NCI-H526 treated with DMSO at 0.1 percent for 48 hours (cell line): ENCODE results near the gene POMT1.
"Not testable (repeated sequence)": the region's sequence is repeated elsewhere in the genome, so short reads cannot be mapped to it uniquely, and the experiment has no call there.

Experiments
- DNase-seq: peaks from one replicate; lab custom pipeline; 2025; lab: John Stamatoyannopoulos, UW

The POMT1 gene, protein sequence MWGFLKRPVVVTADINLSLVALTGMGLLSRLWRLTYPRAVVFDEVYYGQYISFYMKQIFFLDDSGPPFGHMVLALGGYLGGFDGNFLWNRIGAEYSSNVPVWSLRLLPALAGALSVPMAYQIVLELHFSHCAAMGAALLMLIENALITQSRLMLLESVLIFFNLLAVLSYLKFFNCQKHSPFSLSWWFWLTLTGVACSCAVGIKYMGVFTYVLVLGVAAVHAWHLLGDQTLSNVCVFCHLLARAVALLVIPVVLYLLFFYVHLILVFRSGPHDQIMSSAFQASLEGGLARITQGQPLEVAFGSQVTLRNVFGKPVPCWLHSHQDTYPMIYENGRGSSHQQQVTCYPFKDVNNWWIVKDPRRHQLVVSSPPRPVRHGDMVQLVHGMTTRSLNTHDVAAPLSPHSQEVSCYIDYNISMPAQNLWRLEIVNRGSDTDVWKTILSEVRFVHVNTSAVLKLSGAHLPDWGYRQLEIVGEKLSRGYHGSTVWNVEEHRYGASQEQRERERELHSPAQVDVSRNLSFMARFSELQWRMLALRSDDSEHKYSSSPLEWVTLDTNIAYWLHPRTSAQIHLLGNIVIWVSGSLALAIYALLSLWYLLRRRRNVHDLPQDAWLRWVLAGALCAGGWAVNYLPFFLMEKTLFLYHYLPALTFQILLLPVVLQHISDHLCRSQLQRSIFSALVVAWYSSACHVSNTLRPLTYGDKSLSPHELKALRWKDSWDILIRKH

DNA sequence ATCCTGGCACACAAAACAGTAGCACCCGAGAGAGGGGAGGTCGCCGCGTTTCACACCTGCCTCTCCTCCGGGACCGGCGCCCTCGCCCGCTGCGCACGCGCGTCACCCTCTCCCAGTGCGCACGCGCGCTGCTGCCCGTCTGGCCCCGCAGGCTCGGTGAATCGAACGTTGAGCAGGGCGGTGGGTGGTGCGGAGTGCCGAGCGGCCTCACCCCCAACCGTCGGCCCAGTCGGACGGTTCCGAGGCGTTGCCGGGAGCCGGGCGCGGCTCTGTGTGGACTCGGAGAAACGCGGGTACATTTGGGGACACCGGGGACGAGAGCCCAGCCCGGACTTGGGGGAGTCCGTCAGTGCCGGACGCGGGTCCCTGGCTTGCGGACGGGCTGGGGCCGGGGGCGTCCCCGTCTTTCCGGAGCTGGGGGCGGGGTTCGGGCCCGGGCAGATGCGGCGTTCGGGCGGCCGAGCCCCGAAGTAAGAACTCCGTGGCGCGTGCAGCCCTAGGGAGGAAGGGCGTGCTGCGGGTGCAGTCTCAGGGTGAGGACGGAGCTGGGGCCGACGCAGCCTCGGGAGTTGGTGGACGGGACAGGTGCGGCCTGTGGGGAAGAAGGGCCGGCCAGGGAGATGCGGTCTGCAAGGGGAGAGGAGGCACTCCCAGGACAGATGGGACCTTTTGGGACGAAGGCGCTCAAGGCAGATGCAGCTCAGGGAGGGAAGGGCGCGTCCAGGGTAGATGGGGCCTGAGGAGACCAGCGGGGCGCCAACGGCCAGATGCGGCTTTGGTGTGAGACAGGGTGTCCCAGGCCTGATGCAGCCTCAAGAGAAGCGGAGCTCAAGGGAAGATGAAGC, at the start of gene POMT1:
Gene POMT1, plus strand, starts transcription at position 138 of the 845 bp plus-strand sequence. CDS start 1,301 bp downstream, outside the sequence.
- DNase-seq, result peak; percentile 65

DNA sequence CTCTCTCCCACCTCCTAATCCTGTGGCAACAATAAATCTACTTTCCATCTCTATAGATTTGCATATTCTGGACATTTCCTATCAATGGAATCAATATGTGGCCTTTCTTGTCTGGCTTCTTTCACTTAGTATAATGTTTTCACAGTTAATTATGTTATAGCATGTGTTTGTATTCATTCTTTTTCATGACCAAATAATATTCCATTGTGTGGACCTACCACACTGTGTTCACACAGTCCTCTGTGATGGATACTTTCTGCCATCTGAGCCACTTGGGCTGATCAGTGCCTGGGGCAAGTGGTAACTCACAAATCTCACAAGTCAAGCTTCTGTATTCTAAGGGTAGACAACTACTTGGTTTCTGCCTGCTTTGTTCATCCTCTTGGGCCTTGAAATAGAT, 48.7 kb upstream of the POMT1 start:
- no peak for DNase-seq

DNA sequence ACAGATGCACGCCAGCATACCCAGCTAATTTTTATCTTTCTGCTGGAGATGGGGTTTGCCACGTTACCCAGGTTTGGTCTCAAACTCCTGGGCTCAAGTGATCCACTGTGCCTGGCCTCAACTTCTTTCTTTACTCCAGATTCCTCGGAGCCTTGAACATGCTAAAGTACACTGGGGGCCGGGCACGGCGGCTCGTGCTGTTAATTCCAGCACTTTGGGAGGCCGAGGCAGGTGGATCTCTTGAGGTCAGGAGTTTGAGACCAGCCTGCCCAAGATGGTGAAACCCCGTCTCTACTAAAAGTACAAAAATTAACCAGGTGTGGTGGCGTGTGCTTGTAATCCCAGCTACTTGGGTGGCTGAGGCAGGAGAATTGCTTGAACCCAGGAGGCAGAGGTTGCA, 47.1 kb upstream of the POMT1 start:
- not testable (repeated sequence) for DNase-seq

DNA sequence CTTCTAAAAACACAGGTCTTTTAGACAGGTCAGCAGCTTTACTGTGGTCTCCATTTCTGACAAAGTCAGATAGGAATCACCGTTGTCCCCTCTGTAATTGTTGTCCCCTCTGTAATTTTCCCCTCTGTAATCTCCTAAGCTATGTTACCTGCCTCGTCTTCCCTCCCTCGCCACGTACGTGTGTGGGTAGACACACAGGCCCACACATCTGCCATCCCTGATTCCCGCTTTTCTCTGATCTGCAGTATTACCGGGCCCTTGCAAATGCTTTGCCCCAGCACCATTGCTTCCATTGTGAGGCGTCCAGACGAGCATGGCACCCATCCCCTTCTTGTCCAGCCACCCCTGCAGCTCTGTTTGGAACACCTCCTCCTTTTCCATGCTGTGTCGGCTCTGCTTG, 45.0 kb upstream of the POMT1 start:
- no peak for DNase-seq

DNA sequence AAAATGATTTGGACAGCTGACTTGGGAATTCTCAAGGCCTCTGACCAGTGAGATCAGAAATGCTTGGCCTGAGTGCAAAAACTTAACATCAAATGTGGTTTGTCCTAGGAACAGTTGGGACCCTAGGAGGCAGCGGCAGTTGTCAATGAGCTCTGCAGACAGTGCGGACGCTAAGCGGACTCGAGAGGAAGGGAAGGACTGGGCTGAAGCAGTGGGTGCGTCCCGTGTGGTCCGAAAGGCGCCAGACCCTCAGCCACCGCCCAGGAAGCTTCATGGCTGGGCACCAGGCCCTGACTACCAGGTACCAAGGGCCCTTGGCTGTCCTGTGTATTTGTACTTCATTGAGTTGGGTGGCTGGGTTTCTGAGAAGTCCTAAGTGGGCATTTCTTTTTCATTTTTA, 43.7 kb upstream of the POMT1 start:
- DNase-seq, result no peak

DNA sequence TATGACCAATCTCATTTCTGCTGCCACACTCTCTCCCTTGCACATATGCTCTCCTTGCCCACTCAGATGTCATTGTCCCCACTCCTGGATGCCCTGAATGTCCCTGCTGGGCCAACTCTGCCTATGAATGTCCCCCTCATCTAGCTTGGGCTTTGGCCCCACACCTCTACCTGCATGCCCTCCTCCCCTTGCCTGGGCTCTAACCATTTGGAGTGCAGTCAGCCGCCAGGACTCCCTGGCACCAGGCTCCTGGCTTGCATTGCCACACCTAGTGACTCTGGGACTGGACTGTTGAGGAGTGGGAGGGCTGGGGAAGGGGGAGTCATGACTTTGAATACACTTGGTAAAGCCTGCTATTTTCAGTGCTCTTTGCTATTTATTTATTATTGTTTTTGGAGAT, 41.6 kb upstream of the POMT1 start:
- no peak for DNase-seq

DNA sequence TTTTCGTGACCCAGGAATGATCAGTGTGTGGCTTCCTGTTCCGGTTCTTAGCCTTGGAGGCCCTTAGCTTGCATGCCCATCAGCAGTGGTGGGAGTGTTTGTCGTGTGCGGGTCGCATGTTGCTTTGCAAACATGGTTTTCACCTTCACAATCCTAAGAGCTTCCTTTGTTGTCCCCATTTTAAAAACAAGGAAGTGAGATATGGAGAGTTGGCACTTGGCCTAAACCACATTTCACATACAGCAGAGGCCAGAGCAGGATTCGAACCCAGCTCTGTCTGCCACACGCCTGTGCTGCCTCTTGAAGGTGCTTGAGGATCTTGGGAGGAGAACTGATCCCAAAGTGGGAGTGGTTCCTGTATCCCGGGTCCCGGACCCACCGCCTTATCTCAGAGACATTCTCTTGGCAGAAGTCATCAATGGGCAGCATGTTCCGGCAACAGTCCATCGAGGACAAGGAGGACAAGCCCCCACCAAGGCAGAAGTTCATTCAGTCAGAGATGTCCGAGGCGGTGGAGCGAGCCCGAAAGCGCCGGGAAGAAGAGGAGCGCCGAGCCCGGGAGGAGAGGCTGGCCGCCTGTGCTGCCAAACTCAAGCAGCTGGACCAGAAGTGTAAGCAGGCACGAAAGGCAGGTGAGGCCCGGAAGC, 38.2 kb upstream of the POMT1 start:
- no peak for DNase-seq

DNA sequence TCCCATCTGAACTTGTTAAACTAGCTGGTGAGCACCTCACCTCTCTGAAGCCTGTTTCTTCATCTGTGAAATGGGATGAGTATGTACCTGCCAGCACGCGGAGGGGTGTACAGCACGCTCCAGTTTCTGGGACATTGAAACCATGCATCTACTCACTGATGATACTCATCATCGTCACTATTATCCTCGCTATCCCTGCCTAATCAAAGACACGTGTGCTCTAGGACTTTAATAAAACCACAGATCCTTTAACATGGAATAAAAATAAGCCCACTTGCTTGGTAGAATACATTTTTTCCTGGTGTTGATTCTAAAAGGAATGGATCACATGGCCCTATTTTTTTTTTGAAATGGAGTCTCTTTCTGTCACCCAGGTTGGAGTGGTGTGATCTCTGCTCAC, 37.3 kb upstream of the POMT1 start:
- DNase-seq, result no peak

DNA sequence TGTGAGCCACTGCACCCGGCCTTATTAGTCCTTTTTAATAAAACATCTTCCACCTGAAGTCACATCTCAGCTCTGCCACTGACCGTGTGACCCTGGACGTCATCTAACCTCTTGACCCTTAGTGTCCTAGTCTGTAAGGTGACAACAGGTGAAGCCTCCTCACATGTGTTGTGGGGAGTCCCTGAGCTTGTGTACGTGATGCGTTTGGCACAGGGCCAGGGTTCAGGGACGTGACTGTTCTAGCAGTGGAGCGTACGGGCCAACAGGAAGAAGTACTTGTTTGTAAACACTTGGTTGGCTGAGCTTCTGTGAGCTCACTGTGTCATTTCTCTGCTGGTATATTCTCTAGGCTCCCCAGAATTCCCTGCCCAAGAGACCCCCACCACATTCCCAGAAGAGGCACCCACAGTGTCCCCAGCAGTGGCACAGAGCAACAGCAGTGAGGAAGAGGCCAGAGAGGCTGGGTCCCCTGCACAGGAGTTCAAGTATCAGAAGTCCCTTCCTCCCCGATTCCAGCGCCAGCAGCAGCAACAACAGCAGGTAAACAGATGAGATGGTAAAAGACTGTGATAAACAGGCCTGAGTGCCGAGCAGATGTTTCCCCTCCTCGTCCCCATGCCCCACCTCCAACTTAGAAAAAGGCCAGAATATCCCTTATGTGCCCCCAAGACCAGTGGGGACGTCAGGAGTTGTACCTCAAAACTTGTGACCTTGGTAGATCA, 35.3 kb upstream of the POMT1 start:
- DNase-seq, result no peak

DNA sequence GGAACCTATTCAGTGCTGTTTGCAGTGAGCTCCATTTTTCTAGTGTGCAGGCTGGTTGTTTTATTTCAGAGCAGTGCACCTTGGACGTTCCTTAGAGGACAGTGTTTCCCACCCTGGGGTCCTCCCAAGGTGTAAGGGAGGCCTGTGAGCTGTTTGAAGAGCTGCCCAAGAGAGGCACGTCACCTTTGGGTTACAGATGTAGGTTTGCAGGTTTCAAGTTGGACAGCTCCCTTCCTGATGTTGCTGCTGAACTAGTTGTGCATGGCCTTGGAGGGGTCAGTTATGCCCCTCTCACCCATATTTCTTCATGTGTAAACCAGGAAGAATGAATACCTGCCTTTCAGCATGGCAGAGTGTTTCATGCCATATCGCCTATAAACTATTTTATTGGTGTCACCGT, 34.7 kb upstream of the POMT1 start:
- no peak for DNase-seq

DNA sequence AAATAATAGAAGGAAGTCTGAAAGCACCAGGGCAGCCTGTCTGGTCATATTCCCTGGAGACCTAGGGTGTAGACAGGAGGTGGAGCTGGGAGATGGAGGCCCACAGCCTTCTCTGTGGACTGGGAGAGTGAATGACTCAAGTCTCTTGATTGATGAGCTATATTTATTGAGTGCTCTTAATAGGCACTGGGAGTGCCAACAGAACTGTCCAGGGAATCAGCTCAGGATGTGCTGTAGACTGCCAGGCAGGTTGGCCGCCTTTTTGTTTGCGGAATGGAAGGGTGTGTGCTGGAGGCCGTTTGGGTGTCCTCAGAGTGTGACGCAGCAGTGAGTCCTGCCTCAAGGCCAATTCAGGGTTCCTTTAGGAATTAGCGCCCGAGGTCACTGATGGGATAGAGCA, 33.4 kb upstream of the POMT1 start:
- no peak for DNase-seq

DNA sequence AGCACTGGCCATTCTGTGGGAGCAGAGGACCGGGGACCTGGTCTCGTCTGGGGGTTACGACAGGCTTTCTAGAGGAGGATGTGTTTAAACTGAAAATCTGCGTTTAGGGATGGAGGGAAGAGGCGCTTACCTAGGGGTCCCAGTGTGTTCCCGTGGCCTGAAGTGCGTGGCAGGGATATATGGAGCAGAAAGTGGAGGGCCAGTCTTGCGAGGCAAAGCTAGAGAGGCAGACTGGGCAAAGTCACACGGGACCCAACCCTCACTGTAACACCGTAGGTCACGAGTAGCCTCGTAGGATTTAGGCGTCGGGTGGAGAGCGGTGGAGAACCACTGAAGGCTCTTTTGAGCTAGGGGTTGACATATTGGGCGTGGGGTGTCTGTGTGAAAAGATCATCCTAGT, 32.8 kb upstream of the POMT1 start:
- no peak for DNase-seq

DNA sequence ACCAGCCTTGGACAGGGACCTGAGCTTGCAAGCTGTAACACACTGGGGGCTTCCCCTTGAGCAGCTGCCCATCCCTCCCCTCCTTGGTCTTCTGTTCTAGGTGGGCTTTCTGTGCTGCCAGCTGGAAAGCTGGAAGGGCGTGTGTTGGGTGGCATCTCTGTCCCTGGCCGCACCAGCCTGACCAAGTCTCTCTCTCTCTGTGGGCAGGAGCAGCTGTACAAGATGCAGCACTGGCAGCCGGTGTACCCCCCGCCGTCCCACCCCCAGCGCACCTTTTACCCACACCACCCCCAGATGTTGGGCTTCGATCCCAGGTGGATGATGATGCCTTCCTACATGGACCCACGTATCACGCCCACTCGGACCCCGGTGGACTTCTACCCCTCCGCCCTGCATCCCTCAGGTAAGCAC, 32.1 kb upstream of the POMT1 start:
- DNase-seq, result no peak

DNA sequence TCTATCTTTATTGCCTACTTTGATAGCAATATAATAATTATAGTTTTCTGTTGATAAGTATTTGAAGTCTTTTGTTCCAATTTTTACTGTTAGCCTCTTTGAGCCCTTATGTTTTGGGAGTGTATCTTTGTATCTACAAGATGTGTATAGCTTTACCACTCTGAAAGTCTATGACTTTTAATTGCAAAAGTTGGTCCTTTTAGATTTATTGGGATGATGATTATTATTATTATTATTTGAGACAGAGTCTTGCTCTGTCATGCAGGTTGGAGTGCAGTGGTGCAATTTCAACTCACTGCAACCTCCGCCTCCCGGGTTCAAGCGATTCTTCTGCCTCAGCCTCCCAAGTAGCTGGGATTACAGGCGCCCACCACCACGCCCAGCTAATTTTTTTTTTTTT, 30.6 kb upstream of the POMT1 start:
- DNase-seq, result not testable (repeated sequence)

DNA sequence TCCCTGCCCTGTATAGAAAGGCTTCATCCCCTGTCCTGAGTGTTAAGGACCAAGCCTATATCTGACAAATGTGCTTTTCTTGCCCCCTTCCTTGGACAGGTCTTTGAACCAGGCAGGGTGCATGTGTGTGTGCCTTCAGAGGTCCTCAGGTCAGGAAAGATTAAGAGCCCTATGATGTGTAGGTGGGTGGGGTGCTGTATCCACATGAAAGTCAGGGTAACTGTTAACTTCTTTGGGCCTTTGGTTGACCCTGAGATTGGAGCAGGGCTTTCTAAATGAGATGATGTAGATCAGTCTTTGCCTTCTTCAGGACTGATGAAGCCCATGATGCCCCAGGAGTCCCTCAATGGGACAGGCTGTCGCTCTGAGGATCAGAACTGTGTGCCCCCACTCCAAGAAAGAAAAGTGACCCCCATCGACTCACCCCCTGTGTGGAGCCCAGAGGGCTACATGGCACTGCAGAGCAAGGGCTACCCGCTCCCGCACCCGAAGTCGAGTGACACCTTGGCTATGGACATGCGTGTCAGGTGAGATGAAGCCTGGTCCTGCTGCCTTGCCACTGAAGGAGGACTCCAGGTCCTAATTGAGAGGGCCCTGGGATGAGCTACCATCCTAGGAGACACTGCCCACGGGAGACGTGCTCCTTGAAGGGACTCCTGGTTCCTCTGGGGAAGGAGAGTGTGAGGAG, 29.4 kb upstream of the POMT1 start:
- DNase-seq, result no peak

DNA sequence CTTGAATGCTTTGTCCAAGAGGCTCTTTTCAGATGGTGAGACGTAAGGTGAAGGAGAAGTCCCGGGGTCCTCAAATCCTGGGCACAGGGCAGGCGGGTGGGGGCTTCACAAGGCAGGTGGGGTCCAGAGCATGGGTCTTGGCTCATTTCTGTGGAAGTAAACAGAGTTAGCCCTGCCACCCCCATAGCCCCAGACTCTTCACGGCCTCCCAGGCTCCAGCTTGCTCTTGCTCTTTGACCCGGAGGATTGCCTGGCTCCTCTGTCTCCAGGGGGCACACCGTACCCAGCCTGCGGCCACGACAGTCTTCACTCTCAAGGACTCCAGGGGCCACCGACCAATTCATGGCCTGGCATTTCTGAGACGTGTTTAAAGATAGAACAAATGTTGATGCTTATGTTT, 28.8 kb upstream of the POMT1 start:
- DNase-seq, result no peak

DNA sequence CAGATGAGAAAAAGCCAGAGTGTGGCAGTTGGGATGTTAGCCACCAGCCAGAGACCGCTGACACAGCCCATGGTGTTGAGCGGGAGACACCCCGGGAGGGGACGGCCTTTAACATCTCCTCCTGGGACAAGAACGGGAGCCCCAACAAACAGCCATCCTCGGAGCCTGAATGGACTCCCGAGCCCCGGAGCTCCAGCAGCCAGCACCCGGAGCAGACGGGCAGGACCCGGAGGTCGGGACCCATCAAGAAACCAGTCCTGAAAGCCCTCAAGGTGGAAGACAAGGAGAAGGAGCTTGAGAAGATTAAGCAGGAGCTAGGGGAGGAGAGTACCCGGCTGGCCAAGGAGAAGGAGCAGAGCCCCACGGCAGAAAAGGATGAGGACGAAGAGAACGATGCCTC, 28.0 kb upstream of the POMT1 start:
- no peak for DNase-seq

DNA sequence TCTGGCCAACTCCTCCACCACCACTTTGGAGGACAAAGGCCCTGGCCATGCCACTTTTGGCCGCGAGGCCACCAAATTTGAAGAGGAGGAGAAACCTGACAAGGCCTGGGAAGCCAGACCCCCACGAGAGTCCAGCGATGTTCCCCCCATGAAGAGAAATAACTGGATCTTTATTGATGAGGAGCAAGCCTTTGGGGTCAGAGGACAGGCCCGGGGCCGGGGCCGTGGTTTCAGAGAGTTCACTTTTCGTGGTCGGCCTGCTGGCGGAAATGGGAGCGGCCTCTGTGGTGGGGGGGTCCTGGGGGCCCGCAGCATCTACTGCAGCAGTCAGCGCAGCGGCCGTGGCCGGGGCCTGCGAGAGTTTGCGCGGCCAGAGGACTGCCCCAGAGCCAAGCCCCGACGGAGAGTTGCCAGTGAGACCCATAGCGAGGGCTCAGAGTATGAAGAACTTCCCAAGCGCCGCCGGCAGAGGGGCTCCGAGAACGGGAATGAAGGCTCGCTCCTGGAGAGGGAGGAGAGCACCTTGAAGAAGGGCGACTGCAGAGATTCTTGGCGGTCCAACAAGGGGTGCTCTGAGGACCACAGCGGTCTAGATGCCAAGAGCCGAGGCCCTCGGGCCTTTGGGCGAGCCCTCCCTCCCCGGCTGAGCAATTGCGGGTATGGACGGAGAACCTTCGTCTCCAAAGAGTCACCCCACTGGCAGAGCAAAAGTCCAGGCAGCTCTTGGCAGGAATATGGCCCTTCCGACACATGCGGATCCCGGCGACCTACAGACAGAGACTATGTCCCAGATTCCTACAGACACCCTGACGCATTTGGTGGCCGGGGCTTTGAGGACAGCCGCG, 27.4 kb upstream of the POMT1 start:
- no peak for DNase-seq

DNA sequence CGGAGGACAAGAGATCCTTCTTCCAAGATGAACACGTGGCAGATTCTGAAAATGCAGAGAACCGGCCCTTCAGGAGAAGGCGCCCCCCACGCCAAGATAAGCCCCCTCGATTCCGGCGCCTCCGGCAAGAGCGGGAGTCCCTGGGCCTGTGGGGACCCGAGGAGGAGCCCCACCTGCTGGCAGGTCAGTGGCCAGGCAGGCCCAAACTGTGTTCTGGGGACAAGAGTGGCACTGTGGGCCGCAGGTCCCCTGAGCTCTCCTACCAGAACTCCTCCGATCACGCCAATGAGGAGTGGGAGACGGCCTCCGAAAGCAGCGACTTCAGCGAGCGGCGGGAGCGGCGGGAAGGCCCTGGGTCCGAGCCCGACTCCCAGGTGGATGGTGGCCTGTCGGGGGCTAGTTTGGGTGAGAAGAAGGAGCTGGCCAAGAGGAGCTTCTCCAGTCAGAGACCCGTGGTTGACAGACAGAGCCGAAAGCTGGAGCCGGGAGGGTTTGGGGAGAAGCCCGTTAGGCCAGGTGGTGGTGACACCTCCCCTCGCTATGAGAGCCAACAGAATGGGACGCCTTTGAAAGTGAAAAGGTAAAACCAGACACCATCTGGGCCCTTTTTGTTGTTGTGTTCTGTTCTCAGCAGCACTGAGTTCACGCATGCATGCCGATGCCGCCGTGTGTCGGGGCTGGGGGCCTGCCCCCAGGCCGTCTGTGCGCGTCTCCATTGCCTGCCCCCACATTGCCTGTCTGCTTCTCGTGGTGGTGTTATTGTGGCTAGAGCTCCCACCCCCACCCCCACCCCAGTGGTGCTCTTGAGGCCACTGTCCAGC, 26.6 kb upstream of the POMT1 start:
- no peak for DNase-seq
